Epithelial cell of proximal tubule (primary cell): Measurements from ENCODE around the gene RABGAP1L. TPM values are rescaled to one million over a fixed set of nuclear protein-coding genes. Genes with fewer than 3 reads are reported as not detected.
"Not testable (repeated sequence)": the region's sequence is repeated elsewhere in the genome, so short reads cannot be mapped to it uniquely, and the experiment has no call there.

Experiments
- DNase-seq: peaks from one replicate; pipeline ENCODE4 v3.0.0-alpha.2; 2011; ENCODE audit warnings: low read depth
- H3K4me3 ChIP-seq: 2 replicates; pipeline ENCODE4 v1.5.1; 2011; ENCODE audit warnings: low read depth, mild to moderate bottlenecking, low read length
- total RNA-seq: library from RNA; depleted of rRNA; stranded (reverse); fragments of >200 nt; gene quantifications from 2 replicates; pipeline ENCODE4 v1.2.3, GENCODE V29; 2015
- TF ChIP-seq, protein P1 (sequence below): conservative IDR thresholded peaks from 2 replicates; pipeline ENCODE4 v1.5.1; 2012; ENCODE audit warnings: low read depth, mild to moderate bottlenecking, low read length

Gene RABGAP1L
- total RNA-seq, 1 donor from 2014 or later: 16.3 TPM

DNA sequence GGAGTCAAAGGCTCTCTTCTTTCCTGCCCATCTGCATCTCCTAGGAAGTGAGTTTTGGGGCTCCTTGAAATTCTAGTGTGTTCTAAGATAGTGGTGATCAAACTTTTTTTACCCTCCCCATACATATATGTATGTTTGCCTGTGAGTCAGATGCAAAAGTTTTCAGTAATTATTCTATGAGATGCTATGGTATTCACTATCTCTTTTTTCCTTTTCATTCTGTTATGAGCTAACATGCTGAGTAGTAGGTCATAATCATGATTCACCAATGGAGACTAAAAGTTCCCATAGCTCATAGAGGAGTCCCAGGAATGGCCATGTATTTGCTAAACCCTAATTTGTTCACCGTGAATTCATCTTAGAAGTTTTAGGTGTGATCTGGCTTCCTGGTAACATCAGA is 424.0 kb downstream of the RABGAP1L start:
- no peak overlapping the region for H3K4me3 ChIP-seq
- TF ChIP-seq, protein P1, sequence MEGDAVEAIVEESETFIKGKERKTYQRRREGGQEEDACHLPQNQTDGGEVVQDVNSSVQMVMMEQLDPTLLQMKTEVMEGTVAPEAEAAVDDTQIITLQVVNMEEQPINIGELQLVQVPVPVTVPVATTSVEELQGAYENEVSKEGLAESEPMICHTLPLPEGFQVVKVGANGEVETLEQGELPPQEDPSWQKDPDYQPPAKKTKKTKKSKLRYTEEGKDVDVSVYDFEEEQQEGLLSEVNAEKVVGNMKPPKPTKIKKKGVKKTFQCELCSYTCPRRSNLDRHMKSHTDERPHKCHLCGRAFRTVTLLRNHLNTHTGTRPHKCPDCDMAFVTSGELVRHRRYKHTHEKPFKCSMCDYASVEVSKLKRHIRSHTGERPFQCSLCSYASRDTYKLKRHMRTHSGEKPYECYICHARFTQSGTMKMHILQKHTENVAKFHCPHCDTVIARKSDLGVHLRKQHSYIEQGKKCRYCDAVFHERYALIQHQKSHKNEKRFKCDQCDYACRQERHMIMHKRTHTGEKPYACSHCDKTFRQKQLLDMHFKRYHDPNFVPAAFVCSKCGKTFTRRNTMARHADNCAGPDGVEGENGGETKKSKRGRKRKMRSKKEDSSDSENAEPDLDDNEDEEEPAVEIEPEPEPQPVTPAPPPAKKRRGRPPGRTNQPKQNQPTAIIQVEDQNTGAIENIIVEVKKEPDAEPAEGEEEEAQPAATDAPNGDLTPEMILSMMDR: no peak
- DNase-seq: no peak

DNA sequence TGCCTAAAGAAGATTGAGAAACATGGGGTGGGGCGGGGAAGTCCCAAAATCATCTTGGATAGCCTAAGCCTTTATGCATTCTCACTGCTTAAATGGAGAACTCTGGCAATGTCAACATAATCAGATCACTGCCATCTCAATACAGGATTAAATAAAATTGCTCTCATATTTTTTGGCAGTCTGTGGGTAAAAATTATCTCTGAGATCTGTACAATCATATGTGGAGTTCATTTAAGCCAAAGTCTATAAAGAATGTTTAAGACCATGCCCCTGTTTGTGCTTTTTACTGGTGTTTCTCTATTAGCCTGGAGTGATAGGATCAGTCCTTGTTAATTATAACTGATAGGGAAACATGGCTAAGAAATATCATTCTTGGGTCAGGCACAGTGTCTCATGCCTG is 424.8 kb downstream of the RABGAP1L start:
- DNase-seq: no peak
- TF ChIP-seq, protein P1: no peak
- no peak overlapping the region for H3K4me3 ChIP-seq

DNA sequence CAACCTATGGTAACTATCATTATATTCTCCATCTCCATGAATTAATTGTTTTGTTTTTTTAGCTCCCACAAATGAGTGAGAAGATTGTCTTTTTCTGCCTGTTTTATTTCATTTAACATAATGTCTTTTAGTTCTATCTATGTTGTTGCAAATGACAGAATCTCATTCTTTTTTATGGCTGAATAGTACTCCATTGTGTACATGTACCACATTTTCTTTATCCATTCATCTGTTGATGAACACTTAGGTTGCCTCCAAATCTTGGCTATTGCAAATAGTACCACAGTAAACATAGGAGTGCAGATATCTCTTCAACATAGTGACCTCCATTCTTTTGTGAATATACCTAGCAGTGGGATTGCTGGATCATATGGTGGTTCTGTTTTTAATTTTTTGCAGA is 429.3 kb downstream of the RABGAP1L start:
- H3K4me3 ChIP-seq, DNase-seq: not testable (repeated sequence)

DNA sequence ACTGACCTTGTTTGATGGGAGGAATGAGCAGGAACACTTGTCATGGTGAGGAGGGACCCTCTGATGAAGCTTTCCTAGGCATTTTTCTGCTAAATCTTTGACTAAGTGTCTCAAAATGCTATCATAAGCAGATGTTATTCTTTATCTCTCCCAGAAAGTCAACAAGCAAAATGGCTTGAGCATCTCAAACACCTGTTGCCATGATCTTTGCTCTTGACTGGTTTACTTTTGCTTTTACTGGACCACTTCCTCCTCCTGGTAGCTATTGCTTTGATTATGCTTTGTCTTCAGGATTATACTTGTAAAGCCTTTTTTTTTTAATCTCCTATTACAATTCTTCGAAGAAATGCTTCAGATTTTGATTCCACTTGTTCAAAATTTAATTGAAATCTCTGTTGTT is 445.9 kb downstream of the RABGAP1L start:
- TF ChIP-seq, protein P1: no peak
- DNase-seq: no peak
- no peak overlapping the region for H3K4me3 ChIP-seq

DNA sequence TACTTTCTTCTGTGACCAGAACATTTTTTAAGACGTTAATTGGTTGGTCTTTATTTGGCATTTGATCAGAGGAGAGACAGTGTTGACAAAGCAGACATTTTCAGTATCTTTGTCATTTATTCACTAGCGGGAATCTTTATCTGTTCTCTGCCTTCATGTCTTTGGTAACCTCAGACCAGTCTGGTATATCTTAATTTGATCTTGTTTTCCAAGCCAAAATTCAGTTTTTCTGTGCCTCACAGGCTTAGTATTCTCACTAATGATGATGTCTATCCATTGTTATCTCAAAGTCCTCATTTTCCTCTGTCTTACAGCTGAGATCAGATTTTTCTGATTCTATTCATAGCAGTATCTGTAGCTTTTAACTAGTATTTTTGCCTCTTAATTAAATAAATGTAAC is 447.2 kb downstream of the RABGAP1L start:
- TF ChIP-seq, protein P1: no peak
- no peak overlapping the region for H3K4me3 ChIP-seq
- no peak for DNase-seq

DNA sequence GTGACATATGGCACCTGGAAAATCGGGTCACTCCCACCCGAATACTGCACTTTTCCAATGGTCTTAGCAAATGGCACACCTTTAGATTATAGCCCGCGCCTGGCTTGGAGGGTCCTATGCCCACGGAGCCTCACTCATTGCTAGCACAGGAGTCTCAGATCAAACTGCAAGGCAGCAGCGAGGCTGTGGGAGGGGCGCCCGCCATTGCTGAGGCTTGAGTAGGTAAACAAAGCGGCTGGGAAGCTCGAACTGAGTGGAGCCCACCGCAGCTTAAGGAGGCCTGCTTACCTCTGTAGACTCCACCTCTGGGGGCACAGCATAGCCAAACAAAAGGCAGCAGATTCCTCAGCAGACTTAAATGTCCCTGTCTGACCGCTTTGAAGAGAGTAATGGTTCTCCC is 458.6 kb downstream of the RABGAP1L start:
- DNase-seq, H3K4me3 ChIP-seq: not testable (repeated sequence)

DNA sequence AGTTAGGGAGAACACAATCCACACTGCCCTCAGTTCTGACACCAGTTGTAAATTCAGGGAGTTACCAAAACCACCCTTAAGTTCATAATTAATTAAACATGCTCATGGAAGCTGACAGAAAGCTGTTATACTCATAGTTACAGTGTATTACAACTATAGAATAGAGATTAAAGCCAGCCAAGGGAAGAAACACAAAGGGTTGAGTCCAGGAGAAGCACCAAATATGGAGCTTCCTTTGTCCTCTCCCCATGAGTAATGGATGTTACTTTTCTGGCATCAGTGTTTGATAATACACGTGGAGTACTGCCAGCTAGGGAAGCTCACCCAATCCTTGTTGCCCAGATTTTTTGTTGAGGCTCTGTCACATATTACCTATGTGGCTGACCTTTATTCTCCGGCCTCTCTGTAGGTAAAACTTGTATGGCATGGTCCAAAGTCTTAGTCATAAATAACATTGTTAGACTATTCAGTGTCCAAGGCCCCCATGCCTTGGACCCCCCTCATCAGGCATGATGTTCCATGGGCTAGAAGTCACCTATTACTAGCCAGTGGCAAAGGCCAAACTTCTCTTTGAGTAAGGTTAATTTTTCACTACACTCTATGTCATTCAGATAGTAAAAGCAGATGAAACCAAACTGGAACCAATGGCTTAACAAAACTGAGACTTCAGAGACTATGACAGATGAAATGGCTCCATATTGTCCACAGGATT is 464.2 kb downstream of the RABGAP1L start:
- DNase-seq: no peak
- TF ChIP-seq, protein P1: no peak
- H3K4me3 ChIP-seq: no peak overlapping the region
